Measurements from ENCODE around the gene CAMK1D. TPM values are rescaled to one million over a fixed set of nuclear protein-coding genes. Genes with fewer than 3 reads are reported as not detected.
A peak's percentile ranks its signal among the peaks of the same experiment; 100 is the strongest.

The CAMK1D gene
- total and polyA plus RNA-seq, 10 of the 15 experiments (the other 5 are each of a cell fraction or from before 2014, with no cell fraction given), result 2.1 to 35.5 (median 14.7) TPM

- TF ChIP-seq RB1 (IDR thresholded peaks at IDR 0.05; ENCODE audit: borderline replicate concordance), result 0 out of 2 replicates have a peak, but pooled peaks have one; percentile 45
- TF ChIP-seq BHLHE40 (IDR thresholded peaks at IDR 0.05; ENCODE audit: borderline replicate concordance in 1 of 2, low read depth in 2 of 2, low read length in 1 of 2), result peak; percentile 8 to 38; a peak in 1 of 4 replicates
- no peak for TF ChIP-seq JUND (IDR thresholded peaks at IDR 0.05; ENCODE audit: low read depth, low read length)
- TF ChIP-seq EGR1 (IDR thresholded peaks at IDR 0.05; ENCODE audit: borderline replicate concordance in 1 of 2, low read depth in 2 of 2, low read length in 2 of 2), result no peak
These were observed 135.8 kb downstream of the CAMK1D start (continued) for GRCh38 chr10:12484941-12485805.

GRCh38 chr10:12487366-12487765 lies 138.0 kb downstream of the CAMK1D start:
- RAD21 ChIA-PET (ENCODE audit: unreplicated experiment), result interaction anchor here (1.0 to 6.9 kb wide), 3 partner anchors 15 to 223 kb away, joined by 3 to 105 read pairs (median 4); no protein-coding TSS in a partner anchor
- POLR2A ChIA-PET, result no interaction called here
- no peak for ATAC-seq
- no TSS peak for BruUV-seq (replicated peaks)
- no peak overlapping the region for H3K27ac ChIP-seq (ENCODE audit: control insufficient read depth, insufficient read depth)
- FAIRE-seq, result no peak
- H3K36me3 ChIP-seq (ENCODE audit: control insufficient read depth in 2 of 2, insufficient read depth in 2 of 2, low read length in 1 of 2), result no peaks in the 10 kb centered on the region
- no peak overlapping the region for H2AFZ ChIP-seq (ENCODE audit: control insufficient read depth, low read depth, low read length)
- in situ Hi-C loops (cut with MboI), result no loop called here
- H3K9me3 ChIP-seq (replicated peaks; ENCODE audit: control insufficient read depth, insufficient read depth, low read length), result no peaks in the 10 kb centered on the region
- intact Hi-C loops (cut with micrococcal nuclease; ENCODE audit: unreplicated experiment), result loop anchor here (10.0 kb wide), 2 partner anchors 133 to 167 kb away; no protein-coding TSS in a partner anchor
- WGBS (ENCODE audit: insufficient coverage, insufficient replicate concordance, low lambda C conversion rate, missing lambda C conversion rate), result 50% methylated on average over 2 of the region's 2 CpGs
- no peak overlapping the region for H3K9ac ChIP-seq (ENCODE audit: control insufficient read depth, insufficient read depth, low read length)
- no peaks in the 10 kb centered on the region for H4K20me1 ChIP-seq (ENCODE audit: control insufficient read depth, insufficient read depth)
- no peak for DNase-seq (ENCODE audit: low read depth, low spot score)
- peaks cover 15% of the 10 kb centered on the region for H3K4me1 ChIP-seq (ENCODE audit: control insufficient read depth, insufficient read depth, low read length)
- H3K27me3 ChIP-seq (replicated peaks in 1 of 2; ENCODE audit: control insufficient read depth in 2 of 2, insufficient read depth in 2 of 2, low read length in 1 of 2), result no peaks in the 10 kb centered on the region
- H3K4me3 ChIP-seq, result no peak overlapping the region
- peaks cover 3% of the 10 kb centered on the region; the same call in 1 of the 2 replicates for H3K79me2 ChIP-seq (ENCODE audit: control insufficient read depth, insufficient read depth, low read length)
- SMC1A ChIA-PET (ENCODE audit: uncharacterized antibody, unreplicated experiment), result interaction anchor here (1.1 to 5.8 kb wide), 8 partner anchors 9 to 272 kb away, joined by 3 to 55 read pairs (median 6); no protein-coding TSS in a partner anchor
- H3K4me2 ChIP-seq (ENCODE audit: control insufficient read depth, insufficient read depth), result no peak overlapping the region
- CTCF ChIA-PET, result interaction anchor here (0.9 to 4.9 kb wide), 5 partner anchors 8 to 223 kb away, joined by 3 to 52 read pairs (median 5); no protein-coding TSS in a partner anchor
- no peak for TF ChIP-seq NR2F1 (conservative IDR thresholded peaks at IDR 0.05)
- TF ChIP-seq, protein P1, sequence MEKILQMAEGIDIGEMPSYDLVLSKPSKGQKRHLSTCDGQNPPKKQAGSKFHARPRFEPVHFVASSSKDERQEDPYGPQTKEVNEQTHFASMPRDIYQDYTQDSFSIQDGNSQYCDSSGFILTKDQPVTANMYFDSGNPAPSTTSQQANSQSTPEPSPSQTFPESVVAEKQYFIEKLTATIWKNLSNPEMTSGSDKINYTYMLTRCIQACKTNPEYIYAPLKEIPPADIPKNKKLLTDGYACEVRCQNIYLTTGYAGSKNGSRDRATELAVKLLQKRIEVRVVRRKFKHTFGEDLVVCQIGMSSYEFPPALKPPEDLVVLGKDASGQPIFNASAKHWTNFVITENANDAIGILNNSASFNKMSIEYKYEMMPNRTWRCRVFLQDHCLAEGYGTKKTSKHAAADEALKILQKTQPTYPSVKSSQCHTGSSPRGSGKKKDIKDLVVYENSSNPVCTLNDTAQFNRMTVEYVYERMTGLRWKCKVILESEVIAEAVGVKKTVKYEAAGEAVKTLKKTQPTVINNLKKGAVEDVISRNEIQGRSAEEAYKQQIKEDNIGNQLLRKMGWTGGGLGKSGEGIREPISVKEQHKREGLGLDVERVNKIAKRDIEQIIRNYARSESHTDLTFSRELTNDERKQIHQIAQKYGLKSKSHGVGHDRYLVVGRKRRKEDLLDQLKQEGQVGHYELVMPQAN (conservative IDR thresholded peaks at IDR 0.05), result no peak
- TF ChIP-seq, protein P2, sequence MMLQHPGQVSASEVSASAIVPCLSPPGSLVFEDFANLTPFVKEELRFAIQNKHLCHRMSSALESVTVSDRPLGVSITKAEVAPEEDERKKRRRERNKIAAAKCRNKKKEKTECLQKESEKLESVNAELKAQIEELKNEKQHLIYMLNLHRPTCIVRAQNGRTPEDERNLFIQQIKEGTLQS (IDR thresholded peaks at IDR 0.05; ENCODE audit: borderline replicate concordance, extremely low read depth, low read depth, low read length), result no peak
- no peak for TF ChIP-seq NFYB (IDR thresholded peaks at IDR 0.05; ENCODE audit: insufficient read depth, low read depth, low read length)
- no peak for TF ChIP-seq STAT3 (IDR thresholded peaks at IDR 0.05; ENCODE audit: low read depth, low read length)
- no peak for TF ChIP-seq FOXM1 (IDR thresholded peaks at IDR 0.05; ENCODE audit: low read depth, low read length)
- TF ChIP-seq MYB (IDR thresholded peaks at IDR 0.05; ENCODE audit: borderline replicate concordance, low read depth, low read length), result no peak
- no peak for TF ChIP-seq RBBP5 (conservative IDR thresholded peaks at IDR 0.05)
- TF ChIP-seq, protein P3, sequence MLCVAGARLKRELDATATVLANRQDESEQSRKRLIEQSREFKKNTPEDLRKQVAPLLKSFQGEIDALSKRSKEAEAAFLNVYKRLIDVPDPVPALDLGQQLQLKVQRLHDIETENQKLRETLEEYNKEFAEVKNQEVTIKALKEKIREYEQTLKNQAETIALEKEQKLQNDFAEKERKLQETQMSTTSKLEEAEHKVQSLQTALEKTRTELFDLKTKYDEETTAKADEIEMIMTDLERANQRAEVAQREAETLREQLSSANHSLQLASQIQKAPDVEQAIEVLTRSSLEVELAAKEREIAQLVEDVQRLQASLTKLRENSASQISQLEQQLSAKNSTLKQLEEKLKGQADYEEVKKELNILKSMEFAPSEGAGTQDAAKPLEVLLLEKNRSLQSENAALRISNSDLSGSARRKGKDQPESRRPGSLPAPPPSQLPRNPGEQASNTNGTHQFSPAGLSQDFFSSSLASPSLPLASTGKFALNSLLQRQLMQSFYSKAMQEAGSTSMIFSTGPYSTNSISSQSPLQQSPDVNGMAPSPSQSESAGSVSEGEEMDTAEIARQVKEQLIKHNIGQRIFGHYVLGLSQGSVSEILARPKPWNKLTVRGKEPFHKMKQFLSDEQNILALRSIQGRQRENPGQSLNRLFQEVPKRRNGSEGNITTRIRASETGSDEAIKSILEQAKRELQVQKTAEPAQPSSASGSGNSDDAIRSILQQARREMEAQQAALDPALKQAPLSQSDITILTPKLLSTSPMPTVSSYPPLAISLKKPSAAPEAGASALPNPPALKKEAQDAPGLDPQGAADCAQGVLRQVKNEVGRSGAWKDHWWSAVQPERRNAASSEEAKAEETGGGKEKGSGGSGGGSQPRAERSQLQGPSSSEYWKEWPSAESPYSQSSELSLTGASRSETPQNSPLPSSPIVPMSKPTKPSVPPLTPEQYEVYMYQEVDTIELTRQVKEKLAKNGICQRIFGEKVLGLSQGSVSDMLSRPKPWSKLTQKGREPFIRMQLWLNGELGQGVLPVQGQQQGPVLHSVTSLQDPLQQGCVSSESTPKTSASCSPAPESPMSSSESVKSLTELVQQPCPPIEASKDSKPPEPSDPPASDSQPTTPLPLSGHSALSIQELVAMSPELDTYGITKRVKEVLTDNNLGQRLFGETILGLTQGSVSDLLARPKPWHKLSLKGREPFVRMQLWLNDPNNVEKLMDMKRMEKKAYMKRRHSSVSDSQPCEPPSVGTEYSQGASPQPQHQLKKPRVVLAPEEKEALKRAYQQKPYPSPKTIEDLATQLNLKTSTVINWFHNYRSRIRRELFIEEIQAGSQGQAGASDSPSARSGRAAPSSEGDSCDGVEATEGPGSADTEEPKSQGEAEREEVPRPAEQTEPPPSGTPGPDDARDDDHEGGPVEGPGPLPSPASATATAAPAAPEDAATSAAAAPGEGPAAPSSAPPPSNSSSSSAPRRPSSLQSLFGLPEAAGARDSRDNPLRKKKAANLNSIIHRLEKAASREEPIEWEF (IDR thresholded peaks at IDR 0.05; ENCODE audit: insufficient replicate concordance, low read depth, low read length), result no peak

All from GM12878 (cell line).